Skeletal muscle satellite cell (primary cell): ENCODE results near the gene PRKCE.

Experiments
- H3K27me3 ChIP-seq: 2 replicates; pipeline ENCODE4 v1.7.0; 2013; ENCODE audit warnings: low read length; ENCODE audit not compliant: control insufficient read depth, insufficient read depth
- H3K36me3 ChIP-seq: 2 replicates; pipeline ENCODE4 v1.7.0; 2013; ENCODE audit warnings: mild to moderate bottlenecking, control low read depth, low read length; ENCODE audit not compliant: insufficient read depth
- H3K4me1 ChIP-seq: 2 replicates; pipeline ENCODE4 v1.7.0; 2013; ENCODE audit warnings: low read length; ENCODE audit not compliant: control insufficient read depth, insufficient read depth
- H3K4me2 ChIP-seq: 2 replicates; pipeline ENCODE4 v1.7.0; 2013; ENCODE audit warnings: mild to moderate bottlenecking, low read length
- H3K4me3 ChIP-seq: 2 replicates; pipeline ENCODE4 v1.7.0; 2013; ENCODE audit warnings: low read length
- H3K9ac ChIP-seq: 2 replicates; pipeline ENCODE4 v1.7.0; 2013; ENCODE audit warnings: mild to moderate bottlenecking, low read depth, low read length, moderate library complexity
- H3K9me3 ChIP-seq: replicated peaks from 2 replicates; pipeline ENCODE4 v1.7.0; 2013; ENCODE audit warnings: mild to moderate bottlenecking, control low read depth, low read length

PRKCE gene

GRCh38 chr2:46163804-46164528, 512.5 kb downstream of the PRKCE start:
- H3K9me3 ChIP-seq = no peaks in the 10 kb centered on the region
- H3K4me1 ChIP-seq = peaks cover 20% of the 10 kb centered on the region
- no peaks in the 10 kb centered on the region for H3K36me3 ChIP-seq
- H3K4me2 ChIP-seq = peak overlapping the region; percentile 62
- no peak overlapping the region for H3K9ac ChIP-seq
- H3K27me3 ChIP-seq = no peaks in the 10 kb centered on the region
- no peak overlapping the region for H3K4me3 ChIP-seq

- H3K9ac ChIP-seq = no peak overlapping the region
- H3K9me3 ChIP-seq = no peaks in the 10 kb centered on the region
- H3K4me2 ChIP-seq = peak overlapping the region; percentile 62
- H3K4me1 ChIP-seq = peaks cover 20% of the 10 kb centered on the region
- H3K27me3 ChIP-seq = no peaks in the 10 kb centered on the region
- no peaks in the 10 kb centered on the region for H3K36me3 ChIP-seq
- H3K4me3 ChIP-seq = no peak overlapping the region
Measured at GRCh38 chr2:46164529-46165301, 513.2 kb downstream of the PRKCE start.

GRCh38 chr2:46165916-46166315, 514.4 kb downstream of the PRKCE start:
- Histone ChIP-seq H3K9ac (no peak overlapping the region), H3K9me3 (no peaks in the 10 kb centered on the region), H3K36me3 (no peaks in the 10 kb centered on the region), H3K4me1 (peaks cover 23% of the 10 kb centered on the region), H3K27me3 (no peaks in the 10 kb centered on the region), H3K4me3 (no peak overlapping the region), H3K4me2 (no peak overlapping the region)

- no peak overlapping the region for H3K4me2 ChIP-seq
- no peaks in the 10 kb centered on the region for H3K9me3 ChIP-seq
- H3K4me3 ChIP-seq = no peak overlapping the region
- no peak overlapping the region for H3K9ac ChIP-seq
- H3K27me3 ChIP-seq = no peaks in the 10 kb centered on the region
- no peaks in the 10 kb centered on the region for H3K36me3 ChIP-seq
- peaks cover 37% of the 10 kb centered on the region for H3K4me1 ChIP-seq
Measured at GRCh38 chr2:46167406-46167805, 515.9 kb downstream of the PRKCE start.

GRCh38 chr2:46167924-46168323, 516.4 kb downstream of the PRKCE start:
- no peak overlapping the region for H3K4me3 ChIP-seq
- no peaks in the 10 kb centered on the region for H3K36me3 ChIP-seq
- H3K9ac ChIP-seq = no peak overlapping the region
- H3K9me3 ChIP-seq = no peaks in the 10 kb centered on the region
- H3K4me1 ChIP-seq = peaks cover 37% of the 10 kb centered on the region
- no peak overlapping the region for H3K4me2 ChIP-seq
- H3K27me3 ChIP-seq = no peaks in the 10 kb centered on the region

- H3K27me3 ChIP-seq = no peaks in the 10 kb centered on the region
- no peak overlapping the region for H3K9ac ChIP-seq
- no peak overlapping the region for H3K4me2 ChIP-seq
- H3K4me3 ChIP-seq = no peak overlapping the region
- H3K36me3 ChIP-seq = no peaks in the 10 kb centered on the region
- H3K4me1 ChIP-seq = peaks cover 28% of the 10 kb centered on the region
- H3K9me3 ChIP-seq = no peaks in the 10 kb centered on the region
Measured at GRCh38 chr2:46169467-46169866, 518.0 kb downstream of the PRKCE start.

GRCh38 chr2:46170026-46170425, 518.6 kb downstream of the PRKCE start:
- Histone ChIP-seq H3K4me1 (peaks cover 22% of the 10 kb centered on the region), H3K9ac (no peak overlapping the region), H3K4me2 (no peak overlapping the region), H3K9me3 (no peaks in the 10 kb centered on the region), H3K36me3 (no peaks in the 10 kb centered on the region), H3K4me3 (no peak overlapping the region), H3K27me3 (no peaks in the 10 kb centered on the region)

GRCh38 chr2:46170611-46171350, 519.3 kb downstream of the PRKCE start:
- Histone ChIP-seq H3K36me3 (no peaks in the 10 kb centered on the region), H3K27me3 (no peaks in the 10 kb centered on the region), H3K9ac (no peak overlapping the region), H3K4me1 (peaks cover 20% of the 10 kb centered on the region), H3K4me3 (no peak overlapping the region), H3K9me3 (no peaks in the 10 kb centered on the region), H3K4me2 (no peak overlapping the region)

GRCh38 chr2:46171411-46171953, 520.0 kb downstream of the PRKCE start:
- Histone ChIP-seq H3K9ac (no peak overlapping the region), H3K4me1 (peaks cover 21% of the 10 kb centered on the region), H3K36me3 (no peaks in the 10 kb centered on the region), H3K9me3 (no peaks in the 10 kb centered on the region), H3K4me2 (no peak overlapping the region), H3K27me3 (no peaks in the 10 kb centered on the region), H3K4me3 (no peak overlapping the region)

GRCh38 chr2:46171996-46172546, 520.6 kb downstream of the PRKCE start:
- Histone ChIP-seq H3K9me3 (no peaks in the 10 kb centered on the region), H3K4me3 (no peak overlapping the region), H3K27me3 (no peaks in the 10 kb centered on the region), H3K36me3 (no peaks in the 10 kb centered on the region), H3K4me1 (peaks cover 21% of the 10 kb centered on the region), H3K9ac (no peak overlapping the region), H3K4me2 (no peak overlapping the region)

GRCh38 chr2:46173030-46173429, 521.6 kb downstream of the PRKCE start:
- Histone ChIP-seq H3K9me3 (no peaks in the 10 kb centered on the region), H3K4me2 (no peak overlapping the region), H3K27me3 (no peaks in the 10 kb centered on the region), H3K4me1 (peaks cover 21% of the 10 kb centered on the region), H3K9ac (no peak overlapping the region), H3K36me3 (no peaks in the 10 kb centered on the region), H3K4me3 (no peak overlapping the region)
